Stimulated activated CD8-positive, alpha-beta memory T cell treated with anti-CD3 and anti-CD28 coated beads, Interleukin-15, amount 100 ng/mL, for 48 hours (primary cell): Measurements from ENCODE around the gene C2CD4D.

Source experiments
- DNase-seq, 2 donors: peaks; one replicate each; pipeline ENCODE4 v3.0.0-alpha.2; 2020; ENCODE audit warnings: low read depth in 2 of 2

The C2CD4D gene

GRCh38 chr1:151814971-151815545 lies 24.6 kb downstream of the C2CD4D start:
- DNase-seq = no peak

DNA sequence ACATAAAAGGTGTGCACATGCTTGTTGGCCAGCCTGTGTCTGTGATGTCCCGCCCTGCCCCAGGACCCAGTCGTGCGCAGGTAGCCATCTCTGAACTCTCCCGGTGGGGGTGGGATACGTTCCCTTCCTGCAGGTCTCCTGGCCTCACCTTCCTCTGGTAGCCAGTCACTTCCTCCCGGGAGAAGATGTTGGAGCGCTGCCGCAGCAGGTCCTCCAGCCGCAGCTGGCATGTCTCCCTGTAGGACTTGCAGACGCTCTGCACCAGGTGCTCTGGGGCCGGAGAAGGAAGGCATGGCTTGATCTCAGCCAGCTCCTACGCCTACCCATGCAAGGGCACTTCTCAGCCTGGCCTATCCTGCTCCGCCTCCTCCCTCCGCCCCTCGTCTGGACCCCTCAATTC lies 25.2 kb downstream of the C2CD4D start:
- no peak for DNase-seq

GRCh38 chr1:151813271-151813977 lies 26.2 kb downstream of the C2CD4D start:
- DNase-seq = no peak

DNA sequence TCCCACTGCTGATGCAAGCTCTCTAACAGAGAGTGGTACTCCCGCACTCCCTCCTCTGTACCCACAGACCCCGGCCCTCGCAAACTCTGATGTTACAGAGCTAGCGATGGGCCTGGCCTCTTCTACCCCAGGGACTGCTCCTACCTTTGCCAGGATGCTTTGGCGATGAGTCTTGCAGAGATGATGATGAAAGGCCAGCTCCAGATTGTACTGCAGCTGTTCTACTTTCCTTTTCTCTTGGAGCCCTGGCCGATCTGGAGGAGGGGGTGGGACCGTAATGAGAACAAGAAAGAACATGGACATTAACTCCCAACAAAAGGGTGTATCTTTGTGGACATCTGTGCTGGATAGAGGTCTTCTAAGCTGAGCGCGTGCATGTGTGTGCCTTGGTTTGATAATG lies 28.4 kb downstream of the C2CD4D start:
- DNase-seq = no peak

- DNase-seq = no peak
These were observed 29.5 kb downstream of the C2CD4D start for GRCh38 chr1:151809985-151810556.

DNA sequence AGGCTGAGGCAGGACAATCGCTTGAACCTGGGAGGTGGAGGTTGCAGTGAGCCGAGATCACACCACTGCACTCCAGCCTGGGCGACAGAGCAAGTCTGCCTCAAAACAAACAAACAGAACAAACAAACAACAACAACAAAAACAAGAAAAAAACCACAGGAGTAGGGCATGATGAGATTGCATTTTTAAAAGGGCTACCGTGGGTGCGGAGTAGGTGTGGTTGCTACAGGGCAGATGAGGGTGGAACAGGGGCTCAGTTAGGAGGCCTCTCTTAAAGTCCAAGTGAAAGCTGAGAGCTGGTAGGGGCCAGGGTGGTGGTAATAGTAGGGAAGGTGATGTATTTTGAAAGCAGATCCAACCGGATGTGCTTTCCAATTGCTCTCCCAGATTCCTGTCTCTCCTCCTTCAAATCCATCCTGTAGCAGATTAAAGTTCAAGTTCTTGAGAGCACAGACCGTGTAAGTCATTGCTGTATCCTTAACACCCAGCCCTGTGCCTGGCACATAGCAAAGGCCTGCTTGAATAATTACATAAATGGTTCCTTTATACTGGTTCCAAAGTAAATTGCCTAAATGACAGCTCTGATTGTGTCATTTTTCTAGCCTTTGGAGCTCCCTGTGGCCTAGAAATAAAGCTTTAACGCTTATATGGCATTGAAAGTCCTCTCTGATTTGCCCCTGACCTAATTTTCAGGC lies 30.2 kb downstream of the C2CD4D start:
- DNase-seq = no peak

GRCh38 chr1:151807766-151808165 lies 31.9 kb downstream of the C2CD4D start:
- DNase-seq = no peak

- no peak for DNase-seq
These were observed 32.5 kb downstream of the C2CD4D start for GRCh38 chr1:151807131-151807530.

- DNase-seq = no peak
These were observed 33.5 kb downstream of the C2CD4D start for GRCh38 chr1:151806170-151806569.

DNA sequence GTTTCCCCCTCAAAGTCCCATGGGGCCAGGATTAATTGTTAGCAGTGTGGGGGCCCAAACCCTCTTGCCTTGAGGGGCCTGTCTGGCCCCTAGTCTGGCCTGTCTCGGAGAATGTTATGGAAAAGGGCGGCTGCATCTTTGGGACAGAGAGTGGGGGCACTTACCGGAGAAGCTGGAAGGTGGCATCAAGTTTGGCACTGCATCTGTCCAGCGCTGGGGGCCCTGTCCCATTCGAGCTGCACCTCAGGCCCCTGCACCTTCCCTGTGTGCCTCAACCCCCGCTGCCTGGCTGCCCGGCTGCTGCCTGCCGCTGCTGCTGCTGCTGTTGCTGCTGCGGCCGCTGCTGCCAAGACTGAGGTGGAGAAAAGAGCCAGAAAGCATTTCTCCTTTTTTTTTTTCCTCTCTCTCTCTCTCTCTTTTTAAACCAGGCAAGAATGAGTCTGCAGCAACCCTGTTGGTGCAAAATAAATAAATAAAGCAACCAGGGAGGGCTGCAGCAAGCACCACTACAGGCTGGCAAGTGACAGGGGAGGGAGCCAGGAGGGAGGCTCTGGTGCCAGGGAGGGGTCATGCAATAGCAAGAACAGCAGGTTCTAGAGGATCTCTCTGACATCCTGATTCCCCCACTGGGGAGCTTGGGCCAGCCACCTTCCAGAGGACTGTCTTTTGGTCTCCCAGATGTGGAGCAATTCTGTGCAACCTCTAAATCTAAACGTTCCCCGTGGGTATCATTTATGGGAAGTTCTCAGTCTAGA lies 34.4 kb downstream of the C2CD4D start, which contains the start of gene LINGO4:
TSS of gene LINGO4 (minus strand) at position 354 of the 755 bp plus-strand sequence. CDS start 2,715 bp downstream, outside the sequence.
- no peak for DNase-seq

- DNase-seq = no peak
These were observed 35.7 kb downstream of the C2CD4D start for GRCh38 chr1:151803915-151804314.

DNA sequence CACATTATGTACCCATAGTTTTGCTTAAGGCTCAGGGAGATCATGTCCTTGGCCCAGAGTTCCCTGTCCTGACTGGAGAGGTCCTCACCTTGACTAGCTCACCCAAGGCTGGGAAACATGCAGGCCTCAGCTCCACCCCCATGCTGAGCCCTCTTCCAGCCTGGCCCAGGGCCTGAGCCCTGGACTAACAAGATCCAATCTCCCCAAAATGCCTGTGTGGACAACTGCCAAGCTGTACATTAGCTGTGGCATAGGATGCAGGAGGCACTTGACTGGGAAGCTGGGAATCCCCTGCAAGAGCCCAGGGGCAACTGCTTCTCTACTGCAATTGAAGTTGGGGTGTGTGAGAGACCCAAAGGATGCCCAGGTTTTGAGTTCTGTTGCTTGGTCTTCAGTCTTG lies 36.5 kb downstream of the C2CD4D start:
- no peak for DNase-seq

DNA sequence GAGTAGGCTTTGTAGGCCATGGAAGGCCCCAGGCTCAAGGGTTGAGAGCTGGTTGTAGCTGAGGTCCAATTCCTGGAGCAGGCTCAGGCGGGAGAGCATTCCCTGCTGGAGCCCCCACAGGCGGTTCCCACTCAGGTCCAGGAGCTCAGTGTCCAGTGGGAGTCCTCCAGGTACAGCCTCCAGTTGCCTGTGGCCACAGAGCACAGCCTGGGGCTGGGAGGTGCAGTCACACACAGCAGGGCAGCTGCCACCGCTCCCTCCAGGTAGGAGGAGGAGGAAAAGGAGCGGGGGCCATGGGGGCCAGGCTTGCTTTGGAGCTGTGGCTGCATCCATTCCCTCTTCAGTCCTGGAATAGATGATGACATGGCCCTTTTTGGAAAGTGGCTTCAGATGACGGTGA lies 37.2 kb downstream of the C2CD4D start:
- DNase-seq = no peak

DNA sequence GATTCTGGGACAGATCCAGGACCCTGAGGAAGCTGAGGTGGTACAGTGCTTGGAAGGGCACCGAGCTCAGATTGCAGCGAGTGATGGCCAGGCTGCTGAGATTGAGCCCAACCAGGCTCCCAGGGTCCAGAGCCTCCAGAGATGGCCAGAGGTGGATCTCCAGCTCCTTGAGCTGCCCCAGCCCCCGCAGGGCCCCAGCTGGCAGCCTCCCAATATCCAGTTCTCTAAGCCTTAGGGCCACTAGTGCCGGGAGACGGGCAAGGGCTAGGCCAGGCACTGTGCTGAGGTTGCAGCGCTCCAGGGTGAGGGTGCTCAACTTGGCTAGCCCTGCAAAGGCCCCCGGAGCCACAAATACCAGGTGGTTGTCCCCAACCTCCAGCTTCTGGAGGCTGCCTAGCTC lies 37.8 kb downstream of the C2CD4D start:
- DNase-seq = no peak

GRCh38 chr1:151801310-151801820 lies 38.3 kb downstream of the C2CD4D start:
- DNase-seq = no peak

- no peak for DNase-seq
These were observed 38.8 kb downstream of the C2CD4D start for GRCh38 chr1:151800830-151801229.

DNA sequence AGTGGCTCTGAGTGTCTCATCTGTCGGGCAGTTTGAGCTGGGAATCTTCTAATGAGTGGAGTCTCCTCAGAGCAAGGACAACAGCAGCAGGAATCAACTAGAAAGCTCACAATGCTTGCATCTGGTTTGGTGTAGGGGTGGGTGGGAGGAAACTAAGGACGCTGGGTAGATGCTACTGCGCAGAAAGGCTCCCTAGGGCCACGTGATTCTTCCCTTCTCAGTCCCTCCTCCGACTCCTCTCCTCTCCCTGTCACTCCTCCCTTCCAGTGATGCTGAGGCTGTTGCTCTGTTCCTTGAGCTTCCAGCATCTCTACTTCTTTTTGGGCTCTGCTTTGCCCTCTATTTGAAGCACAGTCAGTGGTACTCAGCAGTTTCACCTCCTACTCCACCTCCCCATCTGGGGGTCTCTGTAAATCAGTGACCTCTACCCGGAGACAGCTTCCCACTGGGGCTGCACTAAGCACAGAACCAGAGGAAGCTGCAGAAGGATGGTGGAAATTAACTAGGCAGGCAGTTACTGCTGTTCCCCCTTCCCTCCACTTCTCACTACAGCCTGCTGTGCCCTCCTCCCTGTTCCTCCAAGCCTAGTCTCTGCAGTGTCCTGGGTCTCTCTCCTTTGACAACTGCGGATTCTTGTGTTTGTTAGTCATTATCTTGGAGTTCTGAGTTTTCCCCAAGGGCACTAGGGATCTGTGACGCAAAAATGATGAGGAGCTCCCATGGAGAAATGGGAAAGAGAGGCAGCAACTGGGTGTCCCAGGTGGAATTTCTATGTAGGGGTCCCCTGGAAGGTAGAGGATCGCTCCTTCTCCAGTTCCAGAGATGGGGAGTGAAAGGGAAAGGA lies 40.2 kb downstream of the C2CD4D start:
- DNase-seq = no peak

DNA sequence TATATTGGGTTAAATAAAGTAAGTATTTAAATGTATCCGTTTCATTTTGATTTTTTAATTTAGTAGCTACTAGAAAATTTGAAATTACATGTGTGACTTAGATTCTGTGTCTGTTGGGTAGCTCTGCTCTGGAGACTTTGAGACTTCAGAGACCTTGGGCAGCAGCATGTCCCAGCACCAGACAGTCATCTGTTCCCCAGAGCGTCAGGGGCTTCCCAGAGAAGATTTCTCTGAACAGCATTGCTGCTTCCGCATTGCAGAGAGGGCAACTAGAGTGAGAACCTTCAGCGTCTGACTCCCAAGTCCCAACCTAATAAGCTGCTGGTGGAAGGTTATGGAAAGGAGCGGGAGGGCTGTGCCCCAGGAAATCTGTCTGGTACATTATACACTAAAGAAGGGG lies 41.0 kb downstream of the C2CD4D start:
- no peak for DNase-seq

- no peak for DNase-seq
These were observed 48.5 kb downstream of the C2CD4D start for GRCh38 chr1:151790940-151791651.
